K562 (cell line): ENCODE measurements around the gene SLC49A3. TPM values are rescaled to one million over a fixed set of nuclear protein-coding genes. Genes with fewer than 3 reads are reported as not detected.

Experiments used
- ATAC-seq: fragments of 200-7000 bp; cut with Tn5 transposase; 3 replicates; pipeline ENCODE4 v1.9.1; 2020; ENCODE audit warnings: moderate library complexity
- BruUV-seq: library from RNA; stranded (reverse); fragments of 400-500 nt; replicated peaks from 2 replicates; lab custom pipeline; 2021; lab: Mats Ljungman, UMichigan
- CTCF ChIA-PET: fragments of 300-600 bp; formaldehyde crosslinking; extraction: SDS; loops from one replicate; lab custom pipeline; 2021; ENCODE audit warnings: low intra/inter-chr PET ratio; lab: Yijun Ruan, JAX
- POLR2A ChIA-PET: fragments of 300-600, 350-650 bp; sonication (Branson Sonifier 250); formaldehyde crosslinking; extraction: SDS; loops from one replicate; lab custom pipeline; 2021; ENCODE audit warnings: antibody characterized with exemption, inconsistent platforms; lab: Yijun Ruan, JAX
- DNase-seq, 4 experiments: peaks; one replicate each; pipeline versions ENCODE4 v3.0.0 to v3.0.0-alpha.2; 2011 to 2018; ENCODE audit warnings: low spot score in 3 of 4, mixed read lengths in 3 of 4; ENCODE audit errors: extremely low read depth in 1 of 4
- FAIRE-seq: peaks from 2 replicates; lab custom pipeline; 2011; peaks lifted over from hg19 to GRCh38; lab: Jason Lieb, UNC
- H2AFZ ChIP-seq: 2 replicates; pipeline ENCODE4 v1.6.0; 2011; ENCODE audit warnings: low read depth, low read length, control low read depth, inconsistent platforms
- H3K27ac ChIP-seq: fragments of 200-600 bp; 3 replicates; pipeline ENCODE4 v1.8.0; 2011; ENCODE audit warnings: low read depth, mild to moderate bottlenecking, control low read depth, inconsistent platforms, low read length, moderate library complexity, mixed read lengths; ENCODE audit errors: extremely low read depth
- H3K27me3 ChIP-seq, 2 experiments: fragments of 300-600 bp in 1 of 2; 2 replicates in 1 of 2; 3 replicates in 1 of 2; pipeline versions ENCODE4 v1.6.0 to v1.8.0; 2011; ENCODE audit warnings: inconsistent platforms in 2 of 2, low read length in 2 of 2, mild to moderate bottlenecking in 1 of 2, mixed read lengths in 1 of 2, moderate library complexity in 1 of 2; ENCODE audit not compliant: control insufficient read depth in 2 of 2, insufficient read depth in 2 of 2
- H3K36me3 ChIP-seq: fragments of 300-600 bp; 3 replicates; pipeline ENCODE4 v1.8.0; 2011; ENCODE audit warnings: mild to moderate bottlenecking, low read length, inconsistent platforms; ENCODE audit not compliant: control insufficient read depth, insufficient read depth
- H3K4me1 ChIP-seq, 2 experiments: fragments of 200-600 bp in 1 of 2; replicated peaks in 1 of 2; 2 replicates in 1 of 2; 3 replicates in 1 of 2; pipeline versions ENCODE4 v1.5.1 to v1.8.0; 2011; ENCODE audit warnings: inconsistent platforms in 2 of 2, low read length in 2 of 2, mild to moderate bottlenecking in 1 of 2, mixed read lengths in 1 of 2, moderate library complexity in 1 of 2; ENCODE audit not compliant: control insufficient read depth in 2 of 2, insufficient read depth in 2 of 2
- H3K4me2 ChIP-seq: 2 replicates; pipeline ENCODE4 v1.6.1; 2011; ENCODE audit warnings: low read length, control low read depth, inconsistent platforms, mixed read lengths; ENCODE audit not compliant: insufficient read depth
- H3K4me3 ChIP-seq: fragments of 200-600 bp; sonication (generic), shearing (Covaris generic); 2 replicates; pipeline ENCODE4 v1.5.1; 2016; ENCODE audit warnings: control low read depth, inconsistent platforms
- H3K79me2 ChIP-seq: fragments of 200-600 bp; 3 replicates; pipeline ENCODE4 v1.8.0; 2011; ENCODE audit warnings: low read length, inconsistent platforms; ENCODE audit not compliant: control insufficient read depth, insufficient read depth
- H3K9ac ChIP-seq, 2 experiments: 2 replicates each; pipeline versions ENCODE4 v1.6.0 to v1.6.1; 2011; ENCODE audit warnings: low read depth in 2 of 2, low read length in 2 of 2, control low read depth in 1 of 2, inconsistent platforms in 1 of 2, mild to moderate bottlenecking in 1 of 2, mixed read lengths in 1 of 2; ENCODE audit not compliant: insufficient read depth in 1 of 2
- H3K9me1 ChIP-seq: one replicate; pipeline ENCODE4 v1.6.0; 2011; ENCODE audit warnings: inconsistent platforms, mild to moderate bottlenecking, low read length, moderate library complexity; ENCODE audit not compliant: control insufficient read depth, insufficient read depth
- H3K9me3 ChIP-seq: replicated peaks from 2 replicates; pipeline ENCODE4 v1.5.1; 2011; ENCODE audit warnings: low read depth, low read length, inconsistent platforms; ENCODE audit not compliant: control insufficient read depth, insufficient read depth
- H4K20me1 ChIP-seq: replicated peaks from 2 replicates; pipeline ENCODE4 v1.6.1; 2011; ENCODE audit warnings: low read length, inconsistent platforms, mixed read lengths; ENCODE audit not compliant: control insufficient read depth, insufficient read depth
- ARID2 ChIP-seq: fragments of 450-650 bp; IDR thresholded peaks from 2 replicates; pipeline ENCODE4 v1.6.1; 2017; ENCODE audit warnings: antibody characterized with exemption, mild to moderate bottlenecking
- ETV5 ChIP-seq: sonication (generic); formaldehyde crosslinking; IDR thresholded peaks from 2 replicates; pipeline ENCODE4 v1.4.0; 2020; ENCODE audit warnings: low read depth, mild to moderate bottlenecking, missing genetic modification reagents
- FOXA1 ChIP-seq: fragments of 450-650 bp; IDR thresholded peaks from 2 replicates; pipeline ENCODE4 v1.6.1; 2016; ENCODE audit warnings: mild to moderate bottlenecking, borderline replicate concordance
- HDAC8 ChIP-seq: fragments of 450-650 bp; IDR thresholded peaks from 2 replicates; pipeline ENCODE4 v1.6.1; 2016; ENCODE audit warnings: mild to moderate bottlenecking, missing genetic modification characterization, moderate library complexity, missing compliant biosample characterization
- ILF3 ChIP-seq: fragments of 450-650 bp; IDR thresholded peaks from 2 replicates; pipeline ENCODE4 v1.6.1; 2018; ENCODE audit warnings: antibody characterized with exemption, mild to moderate bottlenecking, moderate library complexity, borderline replicate concordance
- MTA2 ChIP-seq: fragments of 450-650 bp; IDR thresholded peaks from 2 replicates; pipeline ENCODE4 v1.6.1; 2016; ENCODE audit warnings: low read depth
- NRF1 ChIP-seq, 2 experiments: fragments of 450-650 bp; IDR thresholded peaks in 1 of 2; conservative IDR thresholded peaks in 1 of 2; 2 replicates each; pipeline ENCODE4 v1.6.1; 2014; ENCODE audit warnings: mild to moderate bottlenecking in 2 of 2
- RBBP5 ChIP-seq: fragments of 200-600 bp; sonication (generic); IDR thresholded peaks from 2 replicates; pipeline ENCODE4 v1.6.1; 2012; ENCODE audit warnings: borderline replicate concordance, mild to moderate bottlenecking, low read length, control low read depth, inconsistent platforms; ENCODE audit not compliant: insufficient read depth, poor library complexity, severe bottlenecking
- SOX6 ChIP-seq: fragments of 450-650 bp; IDR thresholded peaks from 2 replicates; pipeline ENCODE4 v1.6.1; 2014; ENCODE audit warnings: mild to moderate bottlenecking
- SRSF7 ChIP-seq: fragments of 200-400 bp; formaldehyde crosslinking; optimal IDR thresholded peaks from 2 replicates; pipeline ENCODE3; 2017; ENCODE audit warnings: mild to moderate bottlenecking, low read depth, low read length
- TAL1 ChIP-seq: fragments of 450-650 bp; IDR thresholded peaks from 2 replicates; pipeline ENCODE4 v1.6.1; 2016; ENCODE audit warnings: mild to moderate bottlenecking
- THRAP3 ChIP-seq: fragments of 450-650 bp; IDR thresholded peaks from 2 replicates; pipeline ENCODE4 v1.6.1; 2016; ENCODE audit warnings: mild to moderate bottlenecking, inconsistent platforms, borderline replicate concordance
- ZC3H11A ChIP-seq: IDR thresholded peaks from 2 replicates; pipeline ENCODE4 v1.6.1; 2012; ENCODE audit warnings: low read depth, low read length, improper control_type of control experiment
- ZNF282 ChIP-seq: sonication (generic); formaldehyde crosslinking; IDR thresholded peaks from 2 replicates; pipeline ENCODE4 v1.8.1; 2023; ENCODE audit warnings: missing genetic modification reagents
- ZNF324 ChIP-seq: fragments of 250-450 bp; sonication (Bioruptor Pico); IDR thresholded peaks from 2 replicates; pipeline ENCODE4 v1.4.0; 2020; ENCODE audit warnings: mild to moderate bottlenecking
- ZNF408 ChIP-seq: fragments of 250-450 bp; sonication (Bioruptor Pico); IDR thresholded peaks from 2 replicates; pipeline ENCODE4 v1.4.0; 2020; ENCODE audit warnings: low read depth, mild to moderate bottlenecking, moderate library complexity
- WGBS: fragments of 100-300 bp; shearing (Covaris generic); methylation state at CpG from one replicate; pipeline ENCODE4 v1.1.6; 2016; ENCODE audit warnings: low coverage, mixed read lengths; ENCODE audit not compliant: insufficient coverage; ENCODE audit errors: missing lambda C conversion rate; 5-methylcytosine and 5-hydroxymethylcytosine counted together
- in situ Hi-C: fragments of 300-500 bp; cut with MboI; formaldehyde crosslinking; loops from 4 replicates; pipeline ENCODE4 v1.15.0; 2018; ENCODE audit warnings: inconsistent platforms, mixed read lengths
- intact Hi-C: fragments of 100-400 bp; cut with micrococcal nuclease; formaldehyde crosslinking; loops from 2 replicates; pipeline ENCODE4 v1.14.2; 2022
- polyA plus RNA-seq, 8 experiments: library from polyadenylated mRNA; depleted of rRNA in 4 of 8; stranded (reverse) in 5 of 8; unstranded in 3 of 8; fragments of >200 nt; fragmentation: Nextera tagmentation in 2 of 8; fragmentation: Illumina TruSeq in 1 of 8; extraction: Ambion mirVana in 2 of 8; extraction: Trizol in 1 of 8; gene quantifications; 2 replicates each; pipeline versions ENCODE4 v1.2.1 to v1.2.3, GENCODE V29; 2011 to 2014; ENCODE audit warnings: inconsistent platforms in 1 of 8, missing spikeins in 1 of 8
- total RNA-seq, 7 experiments: library from RNA; depleted of rRNA in 6 of 7; stranded (reverse); fragments of >200 nt in 6 of 7; fragmentation: Illumina TruSeq in 2 of 7; extraction: Trizol in 2 of 7; gene quantifications; 2 replicates each; pipeline versions ENCODE4 v1.2.1 to v1.2.3, GENCODE V29; 2011 to 2021; ENCODE audit warnings: low replicate concordance in 1 of 7
- TF ChIP-seq, protein P1 (sequence below): sonication (generic); formaldehyde crosslinking; IDR thresholded peaks from 2 replicates; pipeline ENCODE4 v1.9.0; 2022; ENCODE audit warnings: mild to moderate bottlenecking, missing genetic modification reagents
- TF ChIP-seq, protein P2 (sequence below): fragments of 200-800 bp; sonication (Bioruptor generic); IDR thresholded peaks from 2 replicates; pipeline ENCODE4 v1.6.1; 2017; ENCODE audit warnings: missing genetic modification characterization, missing compliant biosample characterization
- TF ChIP-seq, protein P3 (sequence below): fragments of 200-800 bp; sonication (Bioruptor generic); IDR thresholded peaks from 2 replicates; pipeline ENCODE4 v1.6.1; 2017; ENCODE audit warnings: missing genetic modification characterization, missing compliant biosample characterization
- TF ChIP-seq, protein P4 (sequence below), 3 experiments: fragments of 200-800 bp in 1 of 3; sonication (Bioruptor generic) in 1 of 3; sonication (generic) in 1 of 3; formaldehyde crosslinking in 1 of 3; IDR thresholded peaks; 2 replicates each; pipeline versions ENCODE4 v1.6.1 to v1.8.0; 2016 to 2022; ENCODE audit warnings: mild to moderate bottlenecking in 2 of 3, missing compliant biosample characterization in 2 of 3, missing genetic modification characterization in 2 of 3, missing genetic modification reagents in 1 of 3

Gene SLC49A3
- total and polyA plus RNA-seq, 9 of the 15 experiments (the other 6 are each of a cell fraction or from before 2014, with no cell fraction given), result 0.24 to 0.41 TPM; not detected in 7

DNA sequence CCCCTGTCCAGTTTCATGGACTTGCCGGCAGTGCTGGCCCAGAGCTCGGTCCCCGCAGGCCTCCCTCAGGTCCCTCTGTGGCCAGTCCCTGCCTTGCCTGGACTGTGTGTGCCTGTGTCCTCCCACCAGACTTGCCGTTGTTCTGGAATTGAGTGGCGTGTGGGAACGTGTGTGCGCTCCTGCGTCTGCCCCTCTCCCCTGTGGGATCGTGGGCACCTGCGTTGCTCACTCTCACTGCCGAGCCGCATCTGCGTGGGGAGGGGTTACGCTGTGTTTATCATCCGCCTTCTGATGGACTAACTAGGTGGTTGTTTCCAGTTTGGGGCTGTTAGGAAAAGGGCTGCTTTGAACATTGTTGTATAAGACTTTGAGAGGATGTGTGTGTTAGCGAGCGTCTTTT is 37.9 kb upstream of the SLC49A3 start:
- intact Hi-C loops, result no loop called here
- no peaks in the 10 kb centered on the region; the same call in 1 of the 2 replicates for H4K20me1 ChIP-seq
- ChIA-PET CTCF (no interaction called here), POLR2A (interaction anchor here (0.6 to 0.7 kb wide), 2 partner anchors 40 to 272 kb away, joined by 3 to 4 read pairs; no protein-coding TSS in a partner anchor)
- ATAC-seq (peak; percentile 81), DNase-seq (peak in 3 of 4 experiments; percentile 28 to 42 (median 40)), FAIRE-seq (no peak)
- no TSS peak for BruUV-seq
- peaks cover 44% of the 10 kb centered on the region for H3K79me2 ChIP-seq
- 0 out of 2 replicates have a peak overlapping the region, but pooled peaks have one; percentile 14 for H2AFZ ChIP-seq
- H3K27ac ChIP-seq, result peak overlapping the region; percentile 89
- H3K4me1 ChIP-seq, result peaks cover 20 to 62% of the 10 kb centered on the region in 2 experiments
- H3K27me3 ChIP-seq, result no peaks in the 10 kb centered on the region
- peak overlapping the region; percentile 72 for H3K4me2 ChIP-seq
- 26% methylated on average over 13 of the region's 17 CpGs for WGBS
- no peak overlapping the region for H3K4me3 ChIP-seq
- peaks cover 24% of the 10 kb centered on the region; the same call in 2 of the 3 replicates for H3K36me3 ChIP-seq
- peaks cover 4% of the 10 kb centered on the region for H3K9me3 ChIP-seq
- H3K9me1 ChIP-seq, result no peaks in the 10 kb centered on the region
- H3K9ac ChIP-seq, result peak overlapping the region; percentile 37 to 91
- in situ Hi-C loops, result no loop called here
- TF ChIP-seq ETV5 (no peak), HDAC8 (no peak), TAL1 (no peak), ARID2 (no peak), RBBP5 (peak; percentile 29), SOX6 (0 out of 2 replicates have a peak, but pooled peaks have one; percentile 6), SRSF7 (no peak), ZNF282 (CRISPR knock-in tag) (no peak), THRAP3 (no peak), MTA2 (no peak), ILF3 (no peak), NRF1 (conservative IDR thresholded peaks at IDR 0.05 in 1 of 2, IDR thresholded peaks at IDR 0.05 in 1 of 2) (peak in 1 of 2 experiments; percentile 25; a peak in 3 of 4 replicates), ZNF408 (CRISPR knock-in tag) (no peak), FOXA1 (no peak), ZNF324 (CRISPR knock-in tag) (no peak), ZC3H11A (no peak)
- TF ChIP-seq, protein P1, sequence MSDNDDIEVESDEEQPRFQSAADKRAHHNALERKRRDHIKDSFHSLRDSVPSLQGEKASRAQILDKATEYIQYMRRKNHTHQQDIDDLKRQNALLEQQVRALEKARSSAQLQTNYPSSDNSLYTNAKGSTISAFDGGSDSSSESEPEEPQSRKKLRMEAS (CRISPR knock-in tag), result no peak
- TF ChIP-seq, protein P2, sequence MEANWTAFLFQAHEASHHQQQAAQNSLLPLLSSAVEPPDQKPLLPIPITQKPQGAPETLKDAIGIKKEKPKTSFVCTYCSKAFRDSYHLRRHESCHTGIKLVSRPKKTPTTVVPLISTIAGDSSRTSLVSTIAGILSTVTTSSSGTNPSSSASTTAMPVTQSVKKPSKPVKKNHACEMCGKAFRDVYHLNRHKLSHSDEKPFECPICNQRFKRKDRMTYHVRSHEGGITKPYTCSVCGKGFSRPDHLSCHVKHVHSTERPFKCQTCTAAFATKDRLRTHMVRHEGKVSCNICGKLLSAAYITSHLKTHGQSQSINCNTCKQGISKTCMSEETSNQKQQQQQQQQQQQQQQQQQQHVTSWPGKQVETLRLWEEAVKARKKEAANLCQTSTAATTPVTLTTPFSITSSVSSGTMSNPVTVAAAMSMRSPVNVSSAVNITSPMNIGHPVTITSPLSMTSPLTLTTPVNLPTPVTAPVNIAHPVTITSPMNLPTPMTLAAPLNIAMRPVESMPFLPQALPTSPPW (CRISPR knock-in tag), result peak; percentile 39; the same call in 1 of the 2 replicates
- TF ChIP-seq, protein P3, sequence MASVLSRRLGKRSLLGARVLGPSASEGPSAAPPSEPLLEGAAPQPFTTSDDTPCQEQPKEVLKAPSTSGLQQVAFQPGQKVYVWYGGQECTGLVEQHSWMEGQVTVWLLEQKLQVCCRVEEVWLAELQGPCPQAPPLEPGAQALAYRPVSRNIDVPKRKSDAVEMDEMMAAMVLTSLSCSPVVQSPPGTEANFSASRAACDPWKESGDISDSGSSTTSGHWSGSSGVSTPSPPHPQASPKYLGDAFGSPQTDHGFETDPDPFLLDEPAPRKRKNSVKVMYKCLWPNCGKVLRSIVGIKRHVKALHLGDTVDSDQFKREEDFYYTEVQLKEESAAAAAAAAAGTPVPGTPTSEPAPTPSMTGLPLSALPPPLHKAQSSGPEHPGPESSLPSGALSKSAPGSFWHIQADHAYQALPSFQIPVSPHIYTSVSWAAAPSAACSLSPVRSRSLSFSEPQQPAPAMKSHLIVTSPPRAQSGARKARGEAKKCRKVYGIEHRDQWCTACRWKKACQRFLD (CRISPR knock-in tag), result no peak
- TF ChIP-seq, protein P4, sequence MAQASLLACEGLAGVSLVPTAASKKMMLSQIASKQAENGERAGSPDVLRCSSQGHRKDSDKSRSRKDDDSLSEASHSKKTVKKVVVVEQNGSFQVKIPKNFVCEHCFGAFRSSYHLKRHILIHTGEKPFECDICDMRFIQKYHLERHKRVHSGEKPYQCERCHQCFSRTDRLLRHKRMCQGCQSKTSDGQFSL (CRISPR knock-in tag; IDR thresholded peaks at IDR 0.05), result no peak
- TF ChIP-seq, protein P4 (tag; IDR thresholded peaks at IDR 0.05), result no peak
